Measurements from ENCODE around the gene GBP4. TPM values are rescaled to one million over a fixed set of nuclear protein-coding genes. Genes with fewer than 3 reads are reported as not detected.
A peak's percentile ranks its signal among the peaks of the same experiment; 100 is the strongest.

Gene GBP4
- total RNA-seq, 8 experiments from 2014 or later = 0.21 to 1.9 (median 0.40) TPM; not detected in 1

DNA sequence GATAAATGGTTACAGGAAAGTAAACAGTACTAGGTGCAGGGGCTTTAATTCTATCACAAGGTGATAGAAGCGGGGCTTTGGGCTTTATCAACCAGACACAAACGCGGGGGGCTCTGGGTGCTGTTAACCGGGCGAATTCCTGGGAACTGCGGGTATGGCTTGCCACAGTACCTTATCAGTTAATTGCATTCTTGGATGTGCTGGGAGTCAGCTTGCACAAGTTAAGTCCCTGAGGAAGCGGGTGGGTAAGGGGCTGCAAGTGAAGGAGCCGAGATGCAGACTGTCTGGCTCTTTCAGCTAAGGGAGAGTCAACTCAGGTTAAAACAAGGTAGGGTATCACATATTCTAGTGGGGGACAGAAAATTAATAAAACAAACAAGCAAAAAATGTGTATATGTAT is 661 bp downstream of the GBP4 start:
- Histone ChIP-seq H3K4me1 (replicated peaks in 1 of 2) (no peaks in the 10 kb centered on the region), H3K27ac (no peak overlapping the region), H3K4me3 (no peak overlapping the region)
- ATAC-seq (replicated peaks in 6 of 8) = no peak
- in situ Hi-C loops (cut with MboI; ENCODE audit: low pct_unique_long_range_greater_than_20kb in 2 of 9, low sequenced_read_pairs in 9 of 9, unreplicated experiment in 9 of 9) = no loop called here
- WGBS, 10 experiments = 43 to 96% (median 85%) methylated on average over 4 to 8 of the region's 8 CpGs; no CpG with 5 or more reads in 3 of the 10 experiments

DNA sequence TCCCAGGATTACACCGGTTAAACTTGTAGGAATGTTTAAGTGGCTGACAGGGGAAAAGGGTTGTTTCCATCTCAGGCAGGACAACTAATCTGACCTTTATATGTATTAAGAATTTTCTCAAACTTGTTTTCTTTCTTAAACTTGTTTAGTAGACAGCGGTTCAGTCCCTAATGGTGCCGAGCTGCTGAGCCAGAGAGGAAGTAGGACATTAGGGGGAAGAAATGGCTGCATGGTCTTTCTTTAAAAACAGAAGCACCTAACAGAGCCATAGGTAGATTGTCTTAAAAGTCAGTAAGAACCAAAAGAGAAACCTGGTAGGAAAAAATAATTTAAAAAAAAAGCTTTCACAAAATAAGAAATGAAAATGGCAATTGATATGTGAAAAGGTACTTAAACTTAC is 3.3 kb downstream of the GBP4 start:
- ATAC-seq (replicated peaks in 6 of 8) = no peak
- 70 to 100% (median 88%) methylated on average over 2 to 3 of the region's 3 CpGs for WGBS, 10 experiments
- H3K4me3 ChIP-seq = no peak overlapping the region
- in situ Hi-C loops (cut with MboI; ENCODE audit: low pct_unique_long_range_greater_than_20kb in 2 of 9, low sequenced_read_pairs in 9 of 9, unreplicated experiment in 9 of 9) = no loop called here
- H3K27ac ChIP-seq = no peak overlapping the region
- no peaks in the 10 kb centered on the region for H3K4me1 ChIP-seq (replicated peaks in 1 of 2)

DNA sequence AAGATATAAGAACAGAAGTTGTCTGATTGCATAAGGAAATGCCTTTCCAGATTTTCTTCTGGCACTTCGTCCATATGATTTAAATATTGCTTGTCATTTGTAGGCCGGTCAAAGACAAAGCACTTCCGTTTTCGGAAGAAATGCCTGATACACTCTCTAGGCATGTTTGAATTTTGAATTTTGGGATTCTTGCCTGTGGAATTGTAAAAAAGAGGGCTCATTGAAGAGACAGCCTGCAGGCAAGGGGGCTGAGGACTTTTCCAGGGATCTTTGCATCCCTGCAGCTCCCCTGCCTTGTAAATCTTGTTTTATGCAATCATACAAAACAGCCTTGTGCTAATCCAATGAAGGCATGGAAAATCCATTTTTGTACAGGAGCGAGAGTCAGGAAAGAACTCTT is 7.4 kb downstream of the GBP4 start:
- WGBS, 10 experiments = 15 to 89% (median 75%) methylated on average over 1 to 5 of the region's 5 CpGs; no CpG with 5 or more reads in 2 of the 10 experiments
- no peak overlapping the region for H3K4me3 ChIP-seq
- peak in 3 of 8 experiments; percentile 62 to 75 (median 71) for ATAC-seq (replicated peaks in 6 of 8)
- H3K27ac ChIP-seq = no peak overlapping the region
- no peaks in the 10 kb centered on the region for H3K4me1 ChIP-seq (replicated peaks in 1 of 2)
- in situ Hi-C loops (cut with MboI; ENCODE audit: low pct_unique_long_range_greater_than_20kb in 2 of 9, low sequenced_read_pairs in 9 of 9, unreplicated experiment in 9 of 9) = no loop called here

DNA sequence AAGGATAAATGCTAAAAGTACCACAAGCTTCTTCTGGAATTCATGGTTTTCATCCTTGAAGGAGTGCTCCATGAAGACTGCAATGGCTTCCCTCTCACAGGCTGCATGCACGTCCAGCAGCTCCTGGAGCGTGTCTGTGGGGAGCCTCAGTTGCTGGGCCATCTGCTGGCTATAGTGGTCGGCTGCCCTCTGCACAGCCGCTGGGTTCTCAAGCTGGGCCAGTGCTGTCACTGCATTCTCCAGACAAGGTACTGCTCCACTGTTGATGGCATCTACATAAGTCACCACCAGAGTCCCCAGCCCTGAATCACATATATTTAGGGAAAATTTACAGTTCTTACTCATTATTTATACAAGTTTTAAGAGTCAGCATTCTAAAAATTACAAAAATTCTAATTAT is 8.7 kb downstream of the GBP4 start:
- no peak overlapping the region for H3K4me3 ChIP-seq
- no peak for ATAC-seq (replicated peaks in 6 of 8)
- 57 to 100% (median 80%) methylated on average over 1 to 4 of the region's 4 CpGs; no CpG with 5 or more reads in 1 of the 10 experiments for WGBS, 10 experiments
- H3K4me1 ChIP-seq (replicated peaks in 1 of 2) = no peaks in the 10 kb centered on the region
- no peak overlapping the region for H3K27ac ChIP-seq
- in situ Hi-C loops (cut with MboI; ENCODE audit: low pct_unique_long_range_greater_than_20kb in 2 of 9, low sequenced_read_pairs in 9 of 9, unreplicated experiment in 9 of 9) = no loop called here

DNA sequence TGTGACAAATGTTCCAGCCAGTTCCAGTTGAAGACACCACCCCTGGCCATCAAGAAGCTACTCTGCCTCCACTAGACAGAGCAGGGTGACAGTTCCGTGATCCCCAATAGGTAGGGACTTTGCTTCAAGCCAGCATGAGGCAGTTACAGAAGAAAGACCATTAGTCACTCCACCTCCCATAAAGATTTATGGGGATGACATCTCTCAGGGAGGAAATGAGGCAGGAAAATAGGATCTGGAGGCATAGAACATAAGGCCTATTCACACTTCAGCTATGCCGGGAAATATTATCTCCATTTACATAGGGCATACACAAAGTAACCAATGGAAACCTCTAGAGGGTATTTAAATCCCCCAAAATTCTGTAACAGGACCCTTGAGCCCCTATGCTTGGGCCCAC is 19.4 kb downstream of the GBP4 start:
- Histone ChIP-seq H3K4me1 (replicated peaks in 1 of 2) (no peaks in the 10 kb centered on the region), H3K27ac (no peak overlapping the region), H3K4me3 (no peak overlapping the region)
- peak in 1 of 8 experiments; percentile 15 for ATAC-seq (replicated peaks in 6 of 8)
- in situ Hi-C loops (cut with MboI; ENCODE audit: low pct_unique_long_range_greater_than_20kb in 2 of 9, low sequenced_read_pairs in 9 of 9, unreplicated experiment in 9 of 9) = no loop called here
- WGBS, 10 experiments = 67 to 100% (median 96%) methylated on average over 1 to 2 of the region's 2 CpGs; no CpG with 5 or more reads in 2 of the 10 experiments

DNA sequence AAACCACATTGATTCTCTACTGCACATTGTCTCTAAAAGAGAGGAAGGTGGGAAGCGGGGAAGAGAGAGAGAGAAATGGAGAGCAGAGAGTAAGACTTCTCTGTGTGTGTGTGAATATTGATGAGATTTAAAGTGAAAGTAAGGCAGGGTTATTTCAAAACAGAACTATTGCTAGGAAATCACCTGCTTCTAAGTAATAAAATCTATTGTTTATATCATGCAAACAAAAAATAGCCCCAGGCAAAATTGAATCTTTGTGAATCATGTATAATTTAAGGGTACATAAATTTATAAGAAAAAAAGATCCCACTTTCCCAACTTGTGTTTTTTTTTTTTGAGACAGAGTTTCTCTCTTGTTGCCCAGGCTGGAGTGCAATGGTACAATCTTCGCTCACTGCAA is 21.8 kb downstream of the GBP4 start:
- no peak for ATAC-seq (replicated peaks in 6 of 8)
- Histone ChIP-seq H3K27ac (no peak overlapping the region), H3K4me1 (replicated peaks in 1 of 2) (no peaks in the 10 kb centered on the region), H3K4me3 (no peak overlapping the region)
- 57 to 100% (median 93%) methylated on average over 1 to 2 of the region's 2 CpGs; no CpG with 5 or more reads in 1 of the 10 experiments for WGBS, 10 experiments
- in situ Hi-C loops (cut with MboI; ENCODE audit: low pct_unique_long_range_greater_than_20kb in 2 of 9, low sequenced_read_pairs in 9 of 9, unreplicated experiment in 9 of 9) = no loop called here

DNA sequence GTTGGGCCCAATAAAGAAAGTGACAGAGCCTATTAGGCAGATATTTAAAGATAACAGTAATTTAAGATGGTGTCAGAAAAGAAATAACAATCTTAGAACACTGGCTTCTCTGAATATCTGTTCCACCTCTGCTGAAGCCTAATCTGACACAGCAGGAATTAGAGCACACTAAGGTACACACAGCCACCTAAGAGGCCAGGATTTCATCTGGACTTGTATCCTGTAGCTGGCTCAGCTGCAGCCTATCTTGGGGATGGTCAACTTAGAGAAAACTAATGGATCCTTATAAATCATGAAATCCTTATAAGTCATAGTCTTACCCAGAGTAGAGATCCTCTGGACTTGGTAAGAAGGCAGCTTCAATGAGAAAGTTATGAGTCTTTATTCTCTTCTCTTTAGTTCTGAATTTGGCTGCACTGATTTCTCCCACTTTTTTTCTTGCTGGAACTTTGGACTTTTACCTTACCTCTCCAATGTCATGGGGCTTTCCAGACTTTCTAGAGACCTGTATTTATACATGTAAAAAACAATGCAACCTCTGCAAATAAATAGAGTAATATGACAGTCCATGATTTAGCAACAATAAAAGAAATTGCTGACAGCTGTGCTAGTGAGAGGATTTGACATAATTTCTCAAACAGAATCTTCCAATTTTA is 23.0 kb downstream of the GBP4 start, which contains the start of gene GBP7:
Gene GBP7 (minus strand): TSS at position 403 of the 656 bp plus-strand sequence. CDS start 4,068 bp downstream, outside the sequence.
- ATAC-seq (replicated peaks in 6 of 8) = no peak
- H3K27ac ChIP-seq = no peak within 1 kb of the TSS
- in situ Hi-C loops (cut with MboI; ENCODE audit: low pct_unique_long_range_greater_than_20kb in 2 of 9, low sequenced_read_pairs in 9 of 9, unreplicated experiment in 9 of 9) = no loop called here
- H3K4me3 ChIP-seq = no peak within 1 kb of the TSS
- no peaks in the 10 kb centered on the region for H3K4me1 ChIP-seq (replicated peaks in 1 of 2)

DNA sequence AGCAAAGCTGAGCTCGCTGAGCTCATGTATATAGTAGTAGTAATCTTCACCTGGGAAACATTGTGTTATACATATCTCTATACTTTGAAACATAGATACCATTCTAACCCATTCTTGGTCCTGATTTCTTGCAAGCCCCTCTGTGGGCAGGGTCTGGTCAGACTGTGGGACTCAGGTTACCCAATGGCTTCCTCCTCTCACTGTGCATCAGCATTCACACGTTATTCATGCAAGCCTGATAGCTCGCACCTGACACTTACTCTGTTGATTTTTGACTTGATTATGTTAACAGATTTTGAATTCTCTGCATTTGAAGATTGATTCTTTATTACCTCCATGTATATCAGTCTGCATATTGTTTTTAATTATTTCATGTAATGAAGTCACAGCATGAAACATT is 24.3 kb downstream of the GBP4 start:
- in situ Hi-C loops (cut with MboI; ENCODE audit: low pct_unique_long_range_greater_than_20kb in 2 of 9, low sequenced_read_pairs in 9 of 9, unreplicated experiment in 9 of 9) = no loop called here
- ATAC-seq (replicated peaks in 6 of 8) = no peak
- WGBS, 10 experiments = 60 to 100% (median 76%) methylated on average over 1 to 3 of the region's 3 CpGs; no CpG with 5 or more reads in 2 of the 10 experiments
- Histone ChIP-seq H3K27ac (no peak overlapping the region), H3K4me3 (no peak overlapping the region), H3K4me1 (replicated peaks in 1 of 2) (no peaks in the 10 kb centered on the region)

DNA sequence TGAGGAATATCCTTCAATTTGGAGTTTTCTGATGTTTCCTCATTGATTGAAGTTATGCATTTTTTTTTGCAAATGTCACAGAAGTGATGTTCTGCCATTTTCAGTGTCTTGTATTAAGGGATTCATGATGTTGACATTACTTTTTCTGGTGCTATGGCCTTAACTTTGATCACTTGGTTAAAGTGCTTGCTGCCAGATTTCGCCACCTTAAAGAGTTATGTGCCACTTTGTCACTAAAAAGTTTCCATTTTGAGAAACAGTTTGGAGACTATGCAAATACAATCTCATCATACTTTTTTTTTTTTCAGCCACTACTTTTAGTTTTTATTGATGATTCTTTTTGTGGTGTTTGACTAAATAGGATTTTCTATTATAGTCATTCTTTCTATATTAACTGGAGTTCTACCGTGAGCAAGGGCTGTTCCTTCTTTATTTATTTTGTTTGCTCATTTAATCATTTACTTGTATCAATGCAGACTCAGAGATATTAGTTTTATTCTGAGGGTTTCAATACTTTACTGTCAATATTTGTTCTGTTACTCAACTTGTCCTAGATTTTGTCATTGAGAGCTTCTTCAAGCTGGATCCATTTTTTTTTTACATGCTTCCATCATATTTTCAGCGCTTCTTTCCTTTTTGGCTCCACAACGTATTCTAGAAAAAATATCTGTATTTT is 26.1 kb downstream of the GBP4 start:
- H3K4me1 ChIP-seq (replicated peaks in 1 of 2) = no peaks in the 10 kb centered on the region
- in situ Hi-C loops (cut with MboI; ENCODE audit: low pct_unique_long_range_greater_than_20kb in 2 of 9, low sequenced_read_pairs in 9 of 9, unreplicated experiment in 9 of 9) = no loop called here
- no peak overlapping the region for H3K27ac ChIP-seq
- WGBS, 10 experiments = 69 to 98% (median 86%) methylated on average over 1 to 4 of the region's 4 CpGs
- no peak overlapping the region for H3K4me3 ChIP-seq
- ATAC-seq (replicated peaks in 6 of 8) = no peak

DNA sequence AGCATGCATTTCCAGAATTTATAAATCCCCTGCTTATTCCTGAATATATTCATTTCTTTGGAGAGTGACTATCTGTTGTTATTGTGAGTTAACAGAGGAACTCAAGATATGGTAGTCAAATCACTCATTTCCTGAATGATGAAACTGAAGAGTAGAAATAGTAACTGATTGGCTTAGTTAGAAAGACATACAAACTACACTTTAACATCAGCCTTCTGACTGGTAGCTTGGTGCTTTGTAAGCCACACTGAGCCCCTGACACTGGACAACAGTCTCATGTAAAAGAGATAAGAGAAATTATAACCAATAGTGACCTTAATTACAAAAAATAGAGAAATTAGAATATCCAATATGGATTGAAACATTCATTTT is 27.7 kb downstream of the GBP4 start:
- H3K27ac ChIP-seq = no peak overlapping the region
- in situ Hi-C loops (cut with MboI; ENCODE audit: low pct_unique_long_range_greater_than_20kb in 2 of 9, low sequenced_read_pairs in 9 of 9, unreplicated experiment in 9 of 9) = no loop called here
- no peaks in the 10 kb centered on the region for H3K4me1 ChIP-seq (replicated peaks in 1 of 2)
- no peak overlapping the region for H3K4me3 ChIP-seq
- ATAC-seq (replicated peaks in 6 of 8) = no peak

DNA sequence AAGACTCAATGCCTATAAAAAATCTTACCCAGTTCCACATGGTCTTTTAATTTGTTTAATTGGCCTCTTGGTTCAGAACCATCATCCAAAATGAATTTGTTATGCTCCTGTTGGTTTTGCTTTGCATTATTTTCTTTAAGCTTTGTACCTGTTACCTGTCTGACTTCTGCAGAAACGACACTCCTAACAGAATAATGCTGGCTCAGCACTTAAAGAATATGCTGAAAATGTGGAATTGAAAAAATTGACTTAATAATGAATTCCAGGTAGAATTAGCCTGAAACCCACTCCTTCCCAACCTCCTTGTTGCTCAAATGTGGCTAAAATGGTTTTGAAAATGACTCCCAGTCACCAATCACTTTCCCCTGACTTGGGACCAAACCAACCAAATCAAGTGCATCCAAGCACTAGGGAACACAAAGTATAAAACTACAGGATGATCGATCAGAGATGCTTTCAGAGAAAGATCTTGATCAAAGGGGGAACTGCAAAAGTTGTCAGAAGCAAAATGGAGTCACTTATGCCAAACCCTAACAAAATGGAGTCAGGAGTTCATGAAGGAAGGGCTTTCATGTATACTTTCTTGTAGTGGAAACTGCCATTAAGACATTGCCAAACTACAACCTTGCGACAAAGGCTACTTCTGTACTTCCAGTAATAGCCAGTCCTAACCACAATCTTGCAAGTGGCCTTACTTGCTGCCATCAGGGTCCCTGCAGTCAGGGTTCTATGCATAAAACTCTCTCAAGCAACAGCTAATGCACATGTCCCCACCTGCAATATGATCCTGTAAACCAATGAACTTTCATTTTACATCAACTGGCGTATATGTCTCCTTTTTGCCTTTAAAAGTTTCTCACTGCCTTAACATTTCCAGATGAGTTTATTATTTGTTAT is 28.3 kb downstream of the GBP4 start:
- in situ Hi-C loops (cut with MboI; ENCODE audit: low pct_unique_long_range_greater_than_20kb in 2 of 9, low sequenced_read_pairs in 9 of 9, unreplicated experiment in 9 of 9) = no loop called here
- ATAC-seq (replicated peaks in 6 of 8) = no peak
- WGBS, 10 experiments = 33 to 100% (median 73%) methylated on average over 1 to 4 of the region's 4 CpGs
- no peak overlapping the region for H3K4me3 ChIP-seq
- H3K4me1 ChIP-seq (replicated peaks in 1 of 2) = no peaks in the 10 kb centered on the region
- no peak overlapping the region for H3K27ac ChIP-seq

DNA sequence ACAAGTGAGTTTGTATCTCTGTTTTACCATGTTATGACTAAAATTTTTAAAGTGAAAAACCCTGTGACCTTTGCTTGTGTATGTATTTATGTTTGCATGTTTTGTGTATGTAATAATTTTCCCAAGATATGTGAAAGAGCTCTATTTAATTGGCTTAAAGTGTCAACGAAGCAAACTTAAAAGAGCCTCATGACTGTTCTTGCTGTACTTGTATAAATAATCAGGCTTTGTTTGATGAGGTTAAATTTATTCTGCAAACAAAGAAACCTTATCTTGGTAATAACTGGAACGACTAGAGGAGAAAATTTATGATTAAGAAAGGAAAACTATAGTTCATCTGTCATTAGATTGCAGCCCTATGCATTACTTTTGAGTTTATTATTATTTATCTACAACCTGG is 29.6 kb downstream of the GBP4 start:
- Histone ChIP-seq H3K4me1 (replicated peaks in 1 of 2) (no peaks in the 10 kb centered on the region), H3K27ac (no peak overlapping the region), H3K4me3 (no peak overlapping the region)
- ATAC-seq (replicated peaks in 6 of 8) = no peak
- WGBS, 10 experiments = 4 to 75% (median 50%) methylated on average over 1 to 2 of the region's 2 CpGs
- in situ Hi-C loops (cut with MboI; ENCODE audit: low pct_unique_long_range_greater_than_20kb in 2 of 9, low sequenced_read_pairs in 9 of 9, unreplicated experiment in 9 of 9) = no loop called here

DNA sequence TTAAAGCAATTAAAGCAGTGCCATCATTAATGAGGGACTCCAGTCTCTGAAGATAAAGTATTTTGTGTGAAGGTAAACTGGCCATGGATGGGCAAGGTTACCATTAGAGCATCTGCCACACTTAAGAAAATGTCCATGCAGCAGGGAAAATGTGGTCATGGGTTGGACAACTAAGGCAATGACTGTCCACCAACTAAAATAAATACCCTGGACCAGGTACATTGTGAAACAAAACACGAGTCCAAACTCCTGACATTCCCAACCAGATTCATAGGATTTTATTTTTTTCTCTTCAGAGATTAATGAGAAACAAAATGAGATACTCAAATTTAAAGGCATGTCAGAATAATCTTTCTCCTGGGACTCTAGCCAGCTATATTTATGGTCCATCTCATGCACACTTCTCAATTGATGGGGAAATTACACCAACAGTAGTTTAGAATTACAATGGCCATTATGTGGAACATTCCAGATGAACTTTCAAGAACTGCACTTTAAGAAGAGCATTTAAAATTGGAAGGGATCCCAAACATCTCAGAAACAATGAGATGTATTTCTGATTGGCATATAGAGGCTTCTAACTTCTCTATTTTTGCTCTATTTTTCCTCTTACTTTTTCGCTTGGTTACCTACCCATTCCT is 31.0 kb downstream of the GBP4 start:
- Histone ChIP-seq H3K27ac (no peak overlapping the region), H3K4me3 (no peak overlapping the region), H3K4me1 (replicated peaks in 1 of 2) (no peaks in the 10 kb centered on the region)
- in situ Hi-C loops (cut with MboI; ENCODE audit: low pct_unique_long_range_greater_than_20kb in 2 of 9, low sequenced_read_pairs in 9 of 9, unreplicated experiment in 9 of 9) = no loop called here
- ATAC-seq (replicated peaks in 6 of 8) = no peak
- 0 to 91% (median 70%) methylated on average over 1 to 2 of the region's 2 CpGs for WGBS, 10 experiments

Data from motor neuron (in vitro differentiated cells).